NB4 (cell line): ENCODE measurements around the gene MRPL49.

Experiments
- DNase-seq: peaks from one replicate; pipeline ENCODE4 v3.0.0; 2010; ENCODE audit warnings: low read depth
- H3K4me3 ChIP-seq: one replicate; pipeline ENCODE4 v1.5.1; 2011; ENCODE audit warnings: mild to moderate bottlenecking, low read depth, low read length, moderate library complexity
- MYC ChIP-seq: IDR thresholded peaks from 2 replicates; pipeline ENCODE4 v1.6.1; 2011; ENCODE audit warnings: low read depth, low read length
- POLR2A ChIP-seq: IDR thresholded peaks from 2 replicates; pipeline ENCODE4 v1.6.1; 2011; ENCODE audit warnings: mild to moderate bottlenecking; ENCODE audit not compliant: insufficient read length; ENCODE audit errors: extremely low read depth
- TF ChIP-seq, protein P1 (sequence below): IDR thresholded peaks from 2 replicates; pipeline ENCODE4 v1.6.1; 2011; ENCODE audit warnings: low read depth, low read length
- TF ChIP-seq, protein P2 (sequence below): IDR thresholded peaks from one replicate; pipeline ENCODE4 v1.5.1; 2012; ENCODE audit warnings: low read depth, low read length

MRPL49 gene

DNA sequence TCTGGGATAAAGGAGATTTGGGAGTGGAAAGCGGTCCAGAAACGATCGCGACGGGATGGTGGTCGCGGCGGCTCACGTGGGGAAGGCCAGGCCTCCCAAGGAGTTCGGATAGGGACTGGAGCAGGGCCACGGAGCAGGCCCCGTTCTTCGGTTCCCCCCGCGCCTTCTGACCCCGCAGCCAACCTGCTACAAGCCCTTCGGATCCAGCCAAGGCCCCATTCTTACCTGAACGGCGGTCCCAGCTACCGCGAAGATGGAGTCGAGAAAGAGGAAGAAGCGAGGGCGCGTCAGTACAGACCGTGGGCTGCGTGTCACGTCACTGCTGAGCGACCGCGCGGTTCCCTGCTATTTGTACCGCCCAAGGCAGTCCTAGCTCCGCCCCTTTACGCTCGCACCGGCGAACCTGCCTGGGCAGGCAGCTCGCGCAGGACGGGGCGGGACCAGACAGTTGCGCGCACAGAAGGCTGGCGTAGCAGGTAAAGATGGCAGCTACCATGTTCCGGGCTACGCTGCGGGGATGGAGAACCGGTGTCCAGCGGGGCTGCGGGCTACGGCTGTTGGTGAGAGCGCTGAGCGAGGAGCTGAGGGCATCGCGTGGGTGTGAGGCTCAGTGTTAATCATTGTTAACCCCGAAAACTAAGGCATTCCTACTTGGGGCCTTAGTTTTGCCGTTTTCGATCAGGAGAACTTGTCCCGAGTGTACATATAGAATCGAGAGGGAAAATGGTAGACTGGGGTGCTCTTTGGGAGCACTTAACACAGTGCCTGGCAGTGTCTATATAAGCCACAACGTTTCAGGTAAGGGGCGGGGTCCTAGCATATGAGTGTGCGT lies at the start of gene MRPL49, which contains the start of gene FAU:
Gene MRPL49 (plus strand): TSS at position 457 of the 832 bp plus-strand sequence. CDS start 26 bp downstream, at position 483.
Gene FAU (minus strand): TSS at position 270 of the 832 bp plus-strand sequence. CDS start 321 bp downstream, outside the sequence.
- peak; percentile 99 for DNase-seq
- peak within 1 kb of the TSS; percentile 88 for H3K4me3 ChIP-seq
- TF ChIP-seq, protein P1, sequence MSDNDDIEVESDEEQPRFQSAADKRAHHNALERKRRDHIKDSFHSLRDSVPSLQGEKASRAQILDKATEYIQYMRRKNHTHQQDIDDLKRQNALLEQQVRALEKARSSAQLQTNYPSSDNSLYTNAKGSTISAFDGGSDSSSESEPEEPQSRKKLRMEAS = peak; percentile 63
- TF ChIP-seq POLR2A = peak; percentile 91
- TF ChIP-seq, protein P2, sequence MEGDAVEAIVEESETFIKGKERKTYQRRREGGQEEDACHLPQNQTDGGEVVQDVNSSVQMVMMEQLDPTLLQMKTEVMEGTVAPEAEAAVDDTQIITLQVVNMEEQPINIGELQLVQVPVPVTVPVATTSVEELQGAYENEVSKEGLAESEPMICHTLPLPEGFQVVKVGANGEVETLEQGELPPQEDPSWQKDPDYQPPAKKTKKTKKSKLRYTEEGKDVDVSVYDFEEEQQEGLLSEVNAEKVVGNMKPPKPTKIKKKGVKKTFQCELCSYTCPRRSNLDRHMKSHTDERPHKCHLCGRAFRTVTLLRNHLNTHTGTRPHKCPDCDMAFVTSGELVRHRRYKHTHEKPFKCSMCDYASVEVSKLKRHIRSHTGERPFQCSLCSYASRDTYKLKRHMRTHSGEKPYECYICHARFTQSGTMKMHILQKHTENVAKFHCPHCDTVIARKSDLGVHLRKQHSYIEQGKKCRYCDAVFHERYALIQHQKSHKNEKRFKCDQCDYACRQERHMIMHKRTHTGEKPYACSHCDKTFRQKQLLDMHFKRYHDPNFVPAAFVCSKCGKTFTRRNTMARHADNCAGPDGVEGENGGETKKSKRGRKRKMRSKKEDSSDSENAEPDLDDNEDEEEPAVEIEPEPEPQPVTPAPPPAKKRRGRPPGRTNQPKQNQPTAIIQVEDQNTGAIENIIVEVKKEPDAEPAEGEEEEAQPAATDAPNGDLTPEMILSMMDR = no peak
- peak; percentile 90 for TF ChIP-seq MYC

DNA sequence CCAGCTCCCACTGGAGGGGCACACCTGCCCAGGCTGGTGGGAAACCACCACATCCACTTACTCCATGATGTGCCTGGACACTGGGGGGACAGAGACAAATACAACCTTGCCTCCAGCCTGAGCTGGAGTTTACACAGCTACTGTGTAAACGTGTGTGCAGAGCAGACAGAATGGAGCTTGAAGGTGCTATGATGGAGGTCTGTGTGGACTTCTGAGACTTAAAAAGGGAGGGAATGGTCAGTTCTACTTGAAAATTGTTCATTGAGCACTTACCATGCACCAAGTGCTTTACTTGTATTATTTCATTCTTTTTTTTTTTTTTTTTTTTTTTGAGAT lies 49.5 kb upstream of the MRPL49 start:
- no peak for DNase-seq
- no peak overlapping the region for H3K4me3 ChIP-seq
- TF ChIP-seq, protein P2 = no peak
- TF ChIP-seq MYC (no peak), POLR2A (no peak)
- TF ChIP-seq, protein P1 = no peak

DNA sequence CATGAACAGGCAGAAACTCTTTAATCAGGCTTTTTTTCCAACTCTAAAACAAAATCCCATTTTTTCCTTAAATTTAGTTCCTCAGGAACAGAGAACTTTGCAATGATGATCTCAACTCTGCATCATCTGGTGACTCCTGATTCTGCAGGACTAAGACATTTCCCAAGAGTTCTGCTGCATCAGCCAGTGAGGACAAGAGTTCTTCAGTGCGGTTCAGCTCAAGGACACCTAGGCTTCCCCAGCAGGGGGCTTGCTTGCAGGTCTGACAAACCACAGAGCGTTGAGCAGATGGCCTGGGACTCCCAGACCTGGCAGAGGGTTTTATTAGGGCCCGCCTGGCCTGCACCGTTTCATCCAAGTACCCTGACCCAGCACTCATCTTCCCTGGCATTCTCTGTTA lies 44.7 kb upstream of the MRPL49 start:
- H3K4me3 ChIP-seq = no peak overlapping the region
- TF ChIP-seq, protein P1 = no peak
- TF ChIP-seq MYC = no peak
- TF ChIP-seq POLR2A = no peak
- TF ChIP-seq, protein P2 = no peak
- DNase-seq = peak; percentile 51

DNA sequence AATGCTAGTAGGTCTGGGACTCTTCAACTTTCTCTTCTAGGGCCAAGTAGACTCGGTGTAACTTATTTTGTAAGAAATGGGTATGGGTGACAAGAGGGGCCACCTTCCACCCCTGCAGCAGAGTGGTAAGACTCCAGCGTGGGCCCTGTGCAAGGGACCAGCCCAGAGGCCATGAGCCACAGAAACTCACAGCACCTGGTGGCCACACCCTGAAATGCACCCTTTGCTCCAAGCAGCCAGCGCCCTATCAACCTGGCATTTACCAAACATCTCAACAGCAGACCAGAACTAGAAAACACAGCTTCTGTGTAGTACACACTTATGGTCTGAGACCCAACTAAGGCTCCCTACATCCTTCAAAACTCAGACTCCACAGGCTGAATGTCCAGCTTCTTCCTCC lies 44.0 kb upstream of the MRPL49 start:
- peak; percentile 74 for DNase-seq
- TF ChIP-seq, protein P1 = peak; percentile 72
- TF ChIP-seq POLR2A (no peak), MYC (peak; percentile 78)
- TF ChIP-seq, protein P2 = peak; percentile 69
- peak overlapping the region; percentile 10 for H3K4me3 ChIP-seq

DNA sequence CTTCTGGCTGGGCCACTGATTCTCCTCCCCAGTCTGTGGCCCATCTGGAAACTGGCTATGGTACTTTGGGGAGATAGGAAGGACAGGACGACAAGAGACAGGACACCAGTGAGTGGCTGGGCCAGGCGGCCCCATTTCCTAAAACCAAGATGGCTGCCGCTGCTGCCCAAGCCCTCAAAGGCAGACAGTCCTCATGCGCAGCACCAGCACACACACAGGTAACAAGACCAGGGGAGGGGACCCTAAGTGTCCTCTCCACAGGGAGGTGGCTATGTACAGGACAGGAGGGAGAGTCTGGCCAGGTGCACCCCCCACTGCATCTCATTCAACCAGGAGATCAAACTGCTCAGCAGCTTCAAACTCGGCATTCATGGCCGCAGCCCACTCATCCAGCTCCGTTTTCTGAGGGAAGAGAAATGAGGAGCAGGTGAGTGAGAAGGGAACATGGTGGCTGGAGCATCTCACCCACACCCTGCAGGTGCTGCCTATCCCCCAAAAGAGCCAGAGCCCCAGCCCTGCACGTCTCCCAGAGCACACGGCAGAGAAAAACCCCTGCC lies 43.3 kb upstream of the MRPL49 start:
- no peak for DNase-seq
- TF ChIP-seq POLR2A = no peak
- peak overlapping the region; percentile 10 for H3K4me3 ChIP-seq

DNA sequence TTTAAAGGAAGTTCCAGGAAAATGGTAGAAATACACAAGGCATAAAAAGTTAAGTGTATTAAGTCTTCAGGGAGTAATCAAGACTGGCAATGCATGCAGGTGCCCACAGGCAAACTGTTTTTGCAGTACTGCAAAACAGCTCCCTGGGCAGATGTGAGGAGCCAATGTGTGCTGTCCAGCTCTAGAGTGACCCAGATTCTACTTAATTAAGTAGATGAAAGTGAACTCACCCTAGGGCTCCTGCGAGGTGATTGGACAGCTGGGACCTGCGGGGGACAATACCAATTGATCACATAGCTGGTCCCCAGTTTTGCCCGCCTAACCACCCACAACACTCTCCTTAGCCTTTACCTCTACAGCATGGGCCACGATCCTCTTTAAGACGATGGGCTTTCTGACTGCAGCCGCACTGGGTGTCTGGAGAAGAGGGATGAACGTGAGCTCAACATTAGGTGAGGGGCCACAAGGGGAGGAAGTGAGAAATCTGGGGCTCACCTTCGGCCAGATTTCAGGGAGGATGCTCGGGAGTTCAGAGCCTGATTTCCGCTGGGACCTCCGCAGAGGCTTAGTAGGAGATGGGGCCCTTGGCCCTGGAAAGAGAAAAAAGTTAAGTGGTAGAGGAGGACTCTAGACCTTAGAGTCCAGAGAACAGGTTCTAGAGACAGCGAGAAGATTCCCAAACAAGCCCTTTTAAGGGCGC lies 38.8 kb upstream of the MRPL49 start:
- H3K4me3 ChIP-seq = peak overlapping the region; percentile 96
- no peak for TF ChIP-seq MYC
- TF ChIP-seq, protein P2 = no peak
- TF ChIP-seq, protein P1 = no peak
- TF ChIP-seq POLR2A = no peak
- DNase-seq = no peak
